ENCODE results near the gene URM1.

Gene URM1

GRCh38 chr9:128384801-128385495 is 13.8 kb downstream of the URM1 start:
- no peaks in the 10 kb centered on the region for H3F3A ChIP-seq (ENCODE audit: insufficient read depth, low read length)

GRCh38 chr9:128385496-128386460 is 14.6 kb downstream of the URM1 start:
- TF ChIP-seq EZH2 (optimal IDR thresholded peaks at IDR 0.05; ENCODE audit: low read depth, low read length), result no peak
- TF ChIP-seq CTCF (IDR thresholded peaks at IDR 0.05; ENCODE audit: low read length), result no peak
- TF ChIP-seq EZH2phosphoT487 (IDR thresholded peaks at IDR 0.05; ENCODE audit: low read length), result no peak
- Histone ChIP-seq H3K4me3 (ENCODE audit: low read length) (no peak overlapping the region), H3K4me1 (ENCODE audit: low read length) (no peaks in the 10 kb centered on the region), H2AFZ (ENCODE audit: low read length) (no peak overlapping the region), H3F3A (ENCODE audit: insufficient read depth, low read length) (no peaks in the 10 kb centered on the region), H3K27me3 (replicated peaks; ENCODE audit: insufficient read depth, low read length) (no peaks in the 10 kb centered on the region), H3K36me3 (replicated peaks; ENCODE audit: insufficient read depth, low read length) (no peaks in the 10 kb centered on the region; the same call in 1 of the 2 replicates), H3K4me2 (ENCODE audit: low read depth, low read length) (no peak overlapping the region), H3K9ac (ENCODE audit: low read length) (no peak overlapping the region), H4K20me1 (ENCODE audit: insufficient read depth, low read length) (no peaks in the 10 kb centered on the region), H3K27ac (ENCODE audit: low read length) (no peak overlapping the region), H3K9me2 (replicated peaks; ENCODE audit: insufficient read depth, low read length) (no peaks in the 10 kb centered on the region), H3K9me3 (replicated peaks; ENCODE audit: insufficient read depth, low read length) (no peaks in the 10 kb centered on the region), H3K79me2 (ENCODE audit: low read length) (peaks cover 16% of the 10 kb centered on the region)
- no peak for DNase-seq

More at GRCh38 chr9:128384801-128385495, 13.8 kb downstream of the URM1 start:
- TF ChIP-seq CTCF (IDR thresholded peaks at IDR 0.05; ENCODE audit: low read length), result no peak
- TF ChIP-seq EZH2phosphoT487 (IDR thresholded peaks at IDR 0.05; ENCODE audit: low read length), result no peak
- no peak for TF ChIP-seq EZH2 (optimal IDR thresholded peaks at IDR 0.05; ENCODE audit: low read depth, low read length)
- Histone ChIP-seq H3K4me1 (ENCODE audit: low read length) (no peaks in the 10 kb centered on the region), H3K79me2 (ENCODE audit: low read length) (peaks cover 16% of the 10 kb centered on the region), H3K9ac (ENCODE audit: low read length) (no peak overlapping the region), H2AFZ (ENCODE audit: low read length) (no peak overlapping the region), H3K36me3 (replicated peaks; ENCODE audit: insufficient read depth, low read length) (no peaks in the 10 kb centered on the region; the same call in 1 of the 2 replicates), H3K9me3 (replicated peaks; ENCODE audit: insufficient read depth, low read length) (no peaks in the 10 kb centered on the region), H3K4me2 (ENCODE audit: low read depth, low read length) (no peak overlapping the region), H3K27me3 (replicated peaks; ENCODE audit: insufficient read depth, low read length) (no peaks in the 10 kb centered on the region), H3K9me2 (replicated peaks; ENCODE audit: insufficient read depth, low read length) (no peaks in the 10 kb centered on the region), H4K20me1 (ENCODE audit: insufficient read depth, low read length) (no peaks in the 10 kb centered on the region), H3K4me3 (ENCODE audit: low read length) (no peak overlapping the region), H3K27ac (ENCODE audit: low read length) (no peak overlapping the region)
- DNase-seq, result no peak

GRCh38 chr9:128388150-128388549 is 17.0 kb downstream of the URM1 start:
- Histone ChIP-seq H3K36me3 (replicated peaks; ENCODE audit: insufficient read depth, low read length) (no peaks in the 10 kb centered on the region; the same call in 1 of the 2 replicates), H3K4me3 (ENCODE audit: low read length) (no peak overlapping the region), H3K4me2 (ENCODE audit: low read depth, low read length) (no peak overlapping the region), H3K9ac (ENCODE audit: low read length) (no peak overlapping the region), H3K79me2 (ENCODE audit: low read length) (peaks cover 13% of the 10 kb centered on the region; the same call in 1 of the 2 replicates), H3F3A (ENCODE audit: insufficient read depth, low read length) (no peaks in the 10 kb centered on the region), H2AFZ (ENCODE audit: low read length) (no peak overlapping the region), H4K20me1 (ENCODE audit: insufficient read depth, low read length) (no peaks in the 10 kb centered on the region), H3K9me2 (replicated peaks; ENCODE audit: insufficient read depth, low read length) (no peaks in the 10 kb centered on the region), H3K4me1 (ENCODE audit: low read length) (no peaks in the 10 kb centered on the region), H3K9me3 (replicated peaks; ENCODE audit: insufficient read depth, low read length) (no peaks in the 10 kb centered on the region), H3K27me3 (replicated peaks; ENCODE audit: insufficient read depth, low read length) (no peaks in the 10 kb centered on the region), H3K27ac (ENCODE audit: low read length) (no peak overlapping the region)
- TF ChIP-seq EZH2 (optimal IDR thresholded peaks at IDR 0.05; ENCODE audit: low read depth, low read length), result no peak
- no peak for TF ChIP-seq EZH2phosphoT487 (IDR thresholded peaks at IDR 0.05; ENCODE audit: low read length)
- no peak for TF ChIP-seq CTCF (IDR thresholded peaks at IDR 0.05; ENCODE audit: low read length)
- no peak for DNase-seq
